ENCODE data around the gene ANKHD1.

ANKHD1 gene

DNA sequence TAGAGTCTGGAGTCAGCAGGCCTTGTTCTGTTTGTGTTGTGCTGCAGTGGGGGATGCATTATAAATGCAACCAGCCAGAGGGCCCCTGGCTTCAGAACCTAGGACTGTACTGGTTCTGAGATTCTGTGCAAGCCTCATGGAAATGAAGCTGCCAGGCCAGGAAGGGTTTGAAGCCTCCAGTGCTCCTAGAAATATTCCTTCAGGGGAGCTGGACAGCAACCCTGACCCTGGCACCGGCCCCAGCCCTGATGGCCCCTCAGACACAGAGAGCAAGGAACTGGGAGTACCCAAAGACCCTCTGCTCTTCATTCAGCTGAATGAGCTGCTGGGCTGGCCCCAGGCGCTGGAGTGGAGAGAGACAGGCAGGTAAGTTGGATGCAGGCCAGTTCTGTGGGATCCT, 41.5 kb upstream of the ANKHD1 start, which contains the start of gene SLC4A9:
Gene SLC4A9, plus strand, starts transcription at position 94 of the 400 bp plus-strand sequence. Its CDS starts 43 bp downstream, at position 137.
- H3K27me3 ChIP-seq (ENCODE audit: insufficient read depth, low read length, poor library complexity, severe bottlenecking), result no peaks in the 10 kb centered on the region
- no peak within 1 kb of the TSS for H2AFZ ChIP-seq (ENCODE audit: low read length)
- H3K4me2 ChIP-seq (ENCODE audit: low read depth, low read length, poor library complexity, severe bottlenecking), result no peak within 1 kb of the TSS
- no peaks in the 10 kb centered on the region for H3K4me1 ChIP-seq (ENCODE audit: insufficient read depth, low read length, poor library complexity, severe bottlenecking)
- H3K9me3 ChIP-seq (ENCODE audit: insufficient read depth, low read depth, low read length), result no peaks in the 10 kb centered on the region
- no peaks in the 10 kb centered on the region for H3K79me2 ChIP-seq (ENCODE audit: insufficient read depth, low read length)
- TF ChIP-seq, protein P1, sequence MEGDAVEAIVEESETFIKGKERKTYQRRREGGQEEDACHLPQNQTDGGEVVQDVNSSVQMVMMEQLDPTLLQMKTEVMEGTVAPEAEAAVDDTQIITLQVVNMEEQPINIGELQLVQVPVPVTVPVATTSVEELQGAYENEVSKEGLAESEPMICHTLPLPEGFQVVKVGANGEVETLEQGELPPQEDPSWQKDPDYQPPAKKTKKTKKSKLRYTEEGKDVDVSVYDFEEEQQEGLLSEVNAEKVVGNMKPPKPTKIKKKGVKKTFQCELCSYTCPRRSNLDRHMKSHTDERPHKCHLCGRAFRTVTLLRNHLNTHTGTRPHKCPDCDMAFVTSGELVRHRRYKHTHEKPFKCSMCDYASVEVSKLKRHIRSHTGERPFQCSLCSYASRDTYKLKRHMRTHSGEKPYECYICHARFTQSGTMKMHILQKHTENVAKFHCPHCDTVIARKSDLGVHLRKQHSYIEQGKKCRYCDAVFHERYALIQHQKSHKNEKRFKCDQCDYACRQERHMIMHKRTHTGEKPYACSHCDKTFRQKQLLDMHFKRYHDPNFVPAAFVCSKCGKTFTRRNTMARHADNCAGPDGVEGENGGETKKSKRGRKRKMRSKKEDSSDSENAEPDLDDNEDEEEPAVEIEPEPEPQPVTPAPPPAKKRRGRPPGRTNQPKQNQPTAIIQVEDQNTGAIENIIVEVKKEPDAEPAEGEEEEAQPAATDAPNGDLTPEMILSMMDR (conservative IDR thresholded peaks at IDR 0.05; ENCODE audit: low read length), result no peak
- TF ChIP-seq EZH2phosphoT487 (IDR thresholded peaks at IDR 0.05; ENCODE audit: borderline replicate concordance), result no peak
- H4K20me1 ChIP-seq (ENCODE audit: insufficient read depth, low read length, poor library complexity, severe bottlenecking), result no peaks in the 10 kb centered on the region
- no peaks in the 10 kb centered on the region for H3K36me3 ChIP-seq (ENCODE audit: insufficient read depth, low read length)
- no peaks in the 10 kb centered on the region for H3K9me2 ChIP-seq (replicated peaks; ENCODE audit: low read depth, low read length)
- H3K9ac ChIP-seq (ENCODE audit: low read depth, low read length, poor library complexity, severe bottlenecking), result no peak within 1 kb of the TSS
- H3K4me3 ChIP-seq (ENCODE audit: low read length, poor library complexity, severe bottlenecking), result no peak within 1 kb of the TSS
- no peaks in the 10 kb centered on the region for H3F3A ChIP-seq (ENCODE audit: low read depth)

DNA sequence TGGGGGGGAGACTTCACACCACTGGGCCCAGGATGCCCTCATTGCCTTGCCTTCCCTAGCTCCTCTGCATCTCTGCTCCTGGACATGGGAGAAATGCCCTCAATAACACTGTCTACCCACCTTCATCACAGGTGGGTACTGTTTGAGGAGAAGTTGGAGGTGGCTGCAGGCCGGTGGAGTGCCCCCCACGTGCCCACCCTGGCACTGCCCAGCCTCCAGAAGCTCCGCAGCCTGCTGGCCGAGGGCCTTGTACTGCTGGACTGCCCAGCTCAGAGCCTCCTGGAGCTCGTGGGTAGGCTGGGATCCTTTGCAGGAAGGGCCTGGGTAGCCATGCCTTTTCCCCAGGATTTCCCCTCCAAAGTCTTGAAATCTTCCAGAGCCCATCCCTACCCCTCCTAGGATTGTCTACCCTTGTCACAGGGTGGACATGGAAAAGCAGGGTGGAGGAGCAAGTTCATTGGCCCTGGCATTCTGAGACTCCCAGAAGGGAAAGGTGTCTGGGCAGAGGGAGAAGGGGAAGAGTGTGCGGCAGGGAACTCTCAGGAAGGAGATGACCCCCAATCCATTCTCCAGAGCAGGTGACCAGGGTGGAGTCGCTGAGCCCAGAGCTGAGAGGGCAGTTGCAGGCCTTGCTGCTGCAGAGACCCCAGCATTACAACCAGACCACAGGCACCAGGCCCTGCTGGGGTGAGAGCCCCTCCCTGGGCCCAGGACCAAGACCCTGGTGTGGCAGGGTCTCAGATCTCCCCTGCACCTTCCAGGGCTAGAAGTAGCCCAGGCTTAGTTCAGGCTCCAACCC, 40.8 kb upstream of the ANKHD1 start:
- Histone ChIP-seq H3K4me1 (ENCODE audit: insufficient read depth, low read length, poor library complexity, severe bottlenecking) (no peaks in the 10 kb centered on the region), H3K9me3 (ENCODE audit: insufficient read depth, low read depth, low read length) (no peaks in the 10 kb centered on the region), H3K4me3 (ENCODE audit: low read length, poor library complexity, severe bottlenecking) (no peak overlapping the region), H3F3A (ENCODE audit: low read depth) (no peaks in the 10 kb centered on the region), H3K4me2 (ENCODE audit: low read depth, low read length, poor library complexity, severe bottlenecking) (no peak overlapping the region), H2AFZ (ENCODE audit: low read length) (no peak overlapping the region), H3K36me3 (ENCODE audit: insufficient read depth, low read length) (no peaks in the 10 kb centered on the region), H3K9me2 (replicated peaks; ENCODE audit: low read depth, low read length) (no peaks in the 10 kb centered on the region), H3K9ac (ENCODE audit: low read depth, low read length, poor library complexity, severe bottlenecking) (no peak overlapping the region), H3K27me3 (ENCODE audit: insufficient read depth, low read length, poor library complexity, severe bottlenecking) (no peaks in the 10 kb centered on the region), H4K20me1 (ENCODE audit: insufficient read depth, low read length, poor library complexity, severe bottlenecking) (no peaks in the 10 kb centered on the region), H3K79me2 (ENCODE audit: insufficient read depth, low read length) (no peaks in the 10 kb centered on the region)
- no peak for TF ChIP-seq EZH2phosphoT487 (IDR thresholded peaks at IDR 0.05; ENCODE audit: borderline replicate concordance)
- TF ChIP-seq, protein P1 (conservative IDR thresholded peaks at IDR 0.05; ENCODE audit: low read length), result no peak

DNA sequence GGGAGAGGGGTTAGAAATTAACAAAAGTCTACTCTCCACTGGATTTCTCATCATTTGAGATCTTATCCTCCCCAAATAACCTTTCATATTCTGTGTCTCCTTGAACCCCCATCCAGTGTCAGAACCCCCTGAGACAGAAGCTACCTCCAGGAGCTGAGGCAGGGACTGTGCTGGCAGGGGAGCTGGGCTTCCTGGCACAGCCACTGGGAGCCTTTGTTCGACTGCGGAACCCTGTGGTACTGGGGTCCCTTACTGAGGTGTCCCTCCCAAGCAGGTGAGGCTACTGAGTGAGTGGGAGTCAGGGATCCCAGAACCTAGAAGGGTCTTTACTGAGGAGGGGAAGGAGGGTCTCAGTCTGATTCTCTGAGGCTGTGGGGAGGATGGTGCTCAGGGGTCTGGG, 39.7 kb upstream of the ANKHD1 start:
- H3K27me3 ChIP-seq (ENCODE audit: insufficient read depth, low read length, poor library complexity, severe bottlenecking), result no peaks in the 10 kb centered on the region
- H3K9me2 ChIP-seq (replicated peaks; ENCODE audit: low read depth, low read length), result no peaks in the 10 kb centered on the region
- H3K4me2 ChIP-seq (ENCODE audit: low read depth, low read length, poor library complexity, severe bottlenecking), result no peak overlapping the region
- H3K36me3 ChIP-seq (ENCODE audit: insufficient read depth, low read length), result no peaks in the 10 kb centered on the region
- H3K4me3 ChIP-seq (ENCODE audit: low read length, poor library complexity, severe bottlenecking), result no peak overlapping the region
- no peak overlapping the region for H3K9ac ChIP-seq (ENCODE audit: low read depth, low read length, poor library complexity, severe bottlenecking)
- H3K9me3 ChIP-seq (ENCODE audit: insufficient read depth, low read depth, low read length), result no peaks in the 10 kb centered on the region
- TF ChIP-seq, protein P1 (conservative IDR thresholded peaks at IDR 0.05; ENCODE audit: low read length), result no peak
- no peak for TF ChIP-seq EZH2phosphoT487 (IDR thresholded peaks at IDR 0.05; ENCODE audit: borderline replicate concordance)
- no peaks in the 10 kb centered on the region for H4K20me1 ChIP-seq (ENCODE audit: insufficient read depth, low read length, poor library complexity, severe bottlenecking)
- H3K79me2 ChIP-seq (ENCODE audit: insufficient read depth, low read length), result no peaks in the 10 kb centered on the region
- no peaks in the 10 kb centered on the region for H3K4me1 ChIP-seq (ENCODE audit: insufficient read depth, low read length, poor library complexity, severe bottlenecking)
- H3F3A ChIP-seq (ENCODE audit: low read depth), result no peaks in the 10 kb centered on the region
- H2AFZ ChIP-seq (ENCODE audit: low read length), result no peak overlapping the region

Data from Loucy (cell line).